ENCODE data around the gene NKD2. TPM values are rescaled to one million over a fixed set of nuclear protein-coding genes. Genes with fewer than 3 reads are reported as not detected.

NKD2 gene
- total RNA-seq, 1 experiment from 2014 or later: 0.57 TPM

- no peak overlapping the region for H2AFZ ChIP-seq
- H3F3A ChIP-seq (ENCODE audit: insufficient read depth, low read depth): no peaks in the 10 kb centered on the region
- peaks cover 58% of the 10 kb centered on the region for H3K27me3 ChIP-seq (ENCODE audit: insufficient read depth, low read depth)
- H3K9me2 ChIP-seq (ENCODE audit: insufficient read depth): no peaks in the 10 kb centered on the region
- TF ChIP-seq CTCF (conservative IDR thresholded peaks at IDR 0.05) (no peak), EZH2 (IDR thresholded peaks at IDR 0.05; ENCODE audit: low read depth) (no peak)
- POLR2A ChIA-PET (ENCODE audit: unreplicated experiment): interaction anchor here (0.6 kb wide), 1 partner anchor 851 kb away, joined by 4 read pairs; no protein-coding TSS in a partner anchor
- H3K36me3 ChIP-seq (ENCODE audit: low read depth): no peaks in the 10 kb centered on the region
- DNase-seq: no peak
- H3K9me3 ChIP-seq (ENCODE audit: insufficient read depth, low read depth): no peaks in the 10 kb centered on the region
- no peak overlapping the region for H3K4me3 ChIP-seq
- H3K79me2 ChIP-seq (ENCODE audit: low read depth): no peaks in the 10 kb centered on the region
- no peak overlapping the region for H3K4me2 ChIP-seq
- no peaks in the 10 kb centered on the region; the same call in 1 of the 2 replicates for H4K20me1 ChIP-seq (ENCODE audit: insufficient read depth)
- no peaks in the 10 kb centered on the region for H3K4me1 ChIP-seq (replicated peaks; ENCODE audit: insufficient read depth)
- no peak overlapping the region for H3K27ac ChIP-seq
- CTCF ChIA-PET: interaction anchor here (0.6 to 0.7 kb wide), 2 partner anchors 31 to 134 kb away, joined by 3 read pairs; no protein-coding TSS in a partner anchor
- no TSS peak for BruUV-seq (replicated peaks)
- intact Hi-C loops (cut with micrococcal nuclease; ENCODE audit: unreplicated experiment): no loop called here
These were observed 30.6 kb downstream of the NKD2 start for GRCh38 chr5:1039210-1039548.

GRCh38 chr5:1039706-1040260, 31.2 kb downstream of the NKD2 start:
- CTCF ChIA-PET: interaction anchor here (0.6 kb wide), 1 partner anchor 32 kb away, joined by 3 read pairs; no protein-coding TSS in a partner anchor
- intact Hi-C loops (cut with micrococcal nuclease; ENCODE audit: unreplicated experiment): no loop called here

GRCh38 chr5:1040571-1040970, 32.0 kb downstream of the NKD2 start:
- no peak overlapping the region for H3K4me3 ChIP-seq
- H3K36me3 ChIP-seq (ENCODE audit: low read depth): no peaks in the 10 kb centered on the region
- intact Hi-C loops (cut with micrococcal nuclease; ENCODE audit: unreplicated experiment): no loop called here
- BruUV-seq (replicated peaks): no TSS peak
- TF ChIP-seq CTCF (conservative IDR thresholded peaks at IDR 0.05) (no peak), EZH2 (IDR thresholded peaks at IDR 0.05; ENCODE audit: low read depth) (no peak)
- no peak for DNase-seq
- no peaks in the 10 kb centered on the region for H3K9me3 ChIP-seq (ENCODE audit: insufficient read depth, low read depth)
- CTCF ChIA-PET: no interaction called here
- H4K20me1 ChIP-seq (ENCODE audit: insufficient read depth): no peaks in the 10 kb centered on the region; the same call in 1 of the 2 replicates
- POLR2A ChIA-PET (ENCODE audit: unreplicated experiment): no interaction called here
- H3K79me2 ChIP-seq (ENCODE audit: low read depth): no peaks in the 10 kb centered on the region
- H3K4me2 ChIP-seq: no peak overlapping the region
- peaks cover 4% of the 10 kb centered on the region; the same call in 1 of the 2 replicates for H3F3A ChIP-seq (ENCODE audit: insufficient read depth, low read depth)
- H3K27me3 ChIP-seq (ENCODE audit: insufficient read depth, low read depth): peaks cover 50% of the 10 kb centered on the region
- H3K27ac ChIP-seq: no peak overlapping the region
- H3K9me2 ChIP-seq (ENCODE audit: insufficient read depth): no peaks in the 10 kb centered on the region
- no peaks in the 10 kb centered on the region for H3K4me1 ChIP-seq (replicated peaks; ENCODE audit: insufficient read depth)
- H2AFZ ChIP-seq: no peak overlapping the region

More at GRCh38 chr5:1039706-1040260, 31.2 kb downstream of the NKD2 start:
- H3K9me2 ChIP-seq (ENCODE audit: insufficient read depth): no peaks in the 10 kb centered on the region
- H3K4me3 ChIP-seq: no peak overlapping the region
- no peak overlapping the region for H3K4me2 ChIP-seq
- no peaks in the 10 kb centered on the region; the same call in 1 of the 2 replicates for H4K20me1 ChIP-seq (ENCODE audit: insufficient read depth)
- no peaks in the 10 kb centered on the region for H3K36me3 ChIP-seq (ENCODE audit: low read depth)
- H2AFZ ChIP-seq: no peak overlapping the region
- no peaks in the 10 kb centered on the region for H3K79me2 ChIP-seq (ENCODE audit: low read depth)
- H3K4me1 ChIP-seq (replicated peaks; ENCODE audit: insufficient read depth): no peaks in the 10 kb centered on the region
- POLR2A ChIA-PET (ENCODE audit: unreplicated experiment): interaction anchor here (0.6 kb wide), 1 partner anchor 851 kb away, joined by 4 read pairs; no protein-coding TSS in a partner anchor
- no peaks in the 10 kb centered on the region for H3K9me3 ChIP-seq (ENCODE audit: insufficient read depth, low read depth)
- H3K27me3 ChIP-seq (ENCODE audit: insufficient read depth, low read depth): peaks cover 52% of the 10 kb centered on the region
- no peak for DNase-seq
- BruUV-seq (replicated peaks): no TSS peak
- TF ChIP-seq CTCF (conservative IDR thresholded peaks at IDR 0.05) (no peak), EZH2 (IDR thresholded peaks at IDR 0.05; ENCODE audit: low read depth) (no peak)
- H3K27ac ChIP-seq: no peak overlapping the region
- no peaks in the 10 kb centered on the region for H3F3A ChIP-seq (ENCODE audit: insufficient read depth, low read depth)
